ENCODE measurements around the gene PXK. TPM values are rescaled to one million over a fixed set of nuclear protein-coding genes. Genes with fewer than 3 reads are reported as not detected.

PXK gene
- total RNA-seq, 3 donors from 2014 or later (not counting 1 experiment from before 2014, with no cell fraction given) = 42.1 to 53.8 (median 48.9) TPM

DNA sequence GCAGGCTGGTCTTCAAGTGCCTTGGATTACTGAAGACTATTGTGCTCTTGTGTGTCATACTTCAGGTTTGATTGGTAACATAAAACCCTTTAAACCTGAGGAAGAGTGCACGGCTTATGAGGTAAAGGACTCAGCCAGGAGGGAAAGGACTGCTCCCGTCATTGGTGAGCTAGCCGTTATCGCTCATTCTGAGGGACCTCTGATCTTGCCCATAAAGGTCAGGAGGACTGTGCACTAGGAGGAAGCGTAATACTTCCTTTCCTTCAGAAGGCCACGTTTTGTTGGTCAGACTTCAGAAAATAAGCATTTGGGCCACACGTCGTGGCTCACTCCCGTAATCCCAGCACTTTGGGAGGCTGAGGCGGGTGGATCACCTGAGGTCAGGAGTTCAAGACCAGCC is 37.7 kb downstream of the PXK start:
- WGBS (ENCODE audit: insufficient coverage) = 96% methylated on average over 10 of the region's 10 CpGs
- Histone ChIP-seq H3K4me3 (ENCODE audit: low read length) (no peak overlapping the region), H3K27me3 (ENCODE audit: control insufficient read depth, insufficient read depth, low read length) (no peaks in the 10 kb centered on the region), H3K9me3 (ENCODE audit: control insufficient read depth, insufficient read depth, low read length) (no peaks in the 10 kb centered on the region), H3K27ac (ENCODE audit: low read length) (no peak overlapping the region), H3K4me1 (ENCODE audit: control insufficient read depth, insufficient read depth, low read length) (no peaks in the 10 kb centered on the region), H3K36me3 (ENCODE audit: control insufficient read depth, insufficient read depth, low read length) (peaks cover 9% of the 10 kb centered on the region)
- Mint-ChIP-seq H3K9me3 (no peaks in the 10 kb centered on the region), H3K36me3 (no peaks in the 10 kb centered on the region), H3K27me3 (ENCODE audit: low read depth in 2 of 2) (no peaks in the 10 kb centered on the region), H3K4me3 (no peak overlapping the region), H3K27ac (no peak overlapping the region), H3K4me1 (peaks cover 16 to 29% of the 10 kb centered on the region in 2 donors)
- ATAC-seq (no peak), DNase-seq (no peak)
- intact Hi-C loops (cut with micrococcal nuclease) = no loop called here
- TF ChIP-seq, protein P1, sequence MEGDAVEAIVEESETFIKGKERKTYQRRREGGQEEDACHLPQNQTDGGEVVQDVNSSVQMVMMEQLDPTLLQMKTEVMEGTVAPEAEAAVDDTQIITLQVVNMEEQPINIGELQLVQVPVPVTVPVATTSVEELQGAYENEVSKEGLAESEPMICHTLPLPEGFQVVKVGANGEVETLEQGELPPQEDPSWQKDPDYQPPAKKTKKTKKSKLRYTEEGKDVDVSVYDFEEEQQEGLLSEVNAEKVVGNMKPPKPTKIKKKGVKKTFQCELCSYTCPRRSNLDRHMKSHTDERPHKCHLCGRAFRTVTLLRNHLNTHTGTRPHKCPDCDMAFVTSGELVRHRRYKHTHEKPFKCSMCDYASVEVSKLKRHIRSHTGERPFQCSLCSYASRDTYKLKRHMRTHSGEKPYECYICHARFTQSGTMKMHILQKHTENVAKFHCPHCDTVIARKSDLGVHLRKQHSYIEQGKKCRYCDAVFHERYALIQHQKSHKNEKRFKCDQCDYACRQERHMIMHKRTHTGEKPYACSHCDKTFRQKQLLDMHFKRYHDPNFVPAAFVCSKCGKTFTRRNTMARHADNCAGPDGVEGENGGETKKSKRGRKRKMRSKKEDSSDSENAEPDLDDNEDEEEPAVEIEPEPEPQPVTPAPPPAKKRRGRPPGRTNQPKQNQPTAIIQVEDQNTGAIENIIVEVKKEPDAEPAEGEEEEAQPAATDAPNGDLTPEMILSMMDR (IDR thresholded peaks at IDR 0.05) = no peak

DNA sequence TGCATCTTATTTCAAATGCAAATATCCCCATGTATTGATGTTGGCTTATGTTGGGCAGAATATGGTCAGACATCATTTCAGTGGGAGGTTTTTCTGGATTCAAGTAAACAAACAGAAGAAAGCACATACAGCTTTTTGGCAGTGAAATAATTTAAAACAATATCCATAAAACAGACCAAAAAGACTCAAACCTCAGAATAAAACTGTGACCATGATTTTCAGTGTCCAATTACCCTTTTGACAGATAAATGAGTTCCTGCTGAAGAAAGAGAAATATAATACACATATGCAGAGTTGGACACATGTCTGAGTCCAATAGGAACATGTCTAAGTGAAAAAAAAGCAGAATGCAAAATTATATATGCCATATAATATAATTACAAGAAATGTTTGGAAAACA is 39.1 kb downstream of the PXK start:
- peak overlapping the region in 1 of 2 donors; percentile 31 for H3K27ac Mint-ChIP-seq
- H3K4me1 Mint-ChIP-seq = peaks cover 3 to 16% of the 10 kb centered on the region in 2 donors
- TF ChIP-seq, protein P1 (IDR thresholded peaks at IDR 0.05) = no peak
- peaks cover 9% of the 10 kb centered on the region for H3K36me3 ChIP-seq (ENCODE audit: control insufficient read depth, insufficient read depth, low read length)
- ATAC-seq = no peak
- no peak overlapping the region for H3K4me3 ChIP-seq (ENCODE audit: low read length)
- no peaks in the 10 kb centered on the region for H3K9me3 Mint-ChIP-seq
- DNase-seq = no peak
- H3K27ac ChIP-seq (ENCODE audit: low read length) = no peak overlapping the region
- no peaks in the 10 kb centered on the region for H3K27me3 Mint-ChIP-seq (ENCODE audit: low read depth in 2 of 2)
- no peaks in the 10 kb centered on the region for H3K27me3 ChIP-seq (ENCODE audit: control insufficient read depth, insufficient read depth, low read length)
- H3K4me1 ChIP-seq (ENCODE audit: control insufficient read depth, insufficient read depth, low read length) = no peaks in the 10 kb centered on the region
- H3K9me3 ChIP-seq (ENCODE audit: control insufficient read depth, insufficient read depth, low read length) = no peaks in the 10 kb centered on the region
- no peaks in the 10 kb centered on the region for H3K36me3 Mint-ChIP-seq
- intact Hi-C loops (cut with micrococcal nuclease) = no loop called here
- H3K4me3 Mint-ChIP-seq = no peak overlapping the region

DNA sequence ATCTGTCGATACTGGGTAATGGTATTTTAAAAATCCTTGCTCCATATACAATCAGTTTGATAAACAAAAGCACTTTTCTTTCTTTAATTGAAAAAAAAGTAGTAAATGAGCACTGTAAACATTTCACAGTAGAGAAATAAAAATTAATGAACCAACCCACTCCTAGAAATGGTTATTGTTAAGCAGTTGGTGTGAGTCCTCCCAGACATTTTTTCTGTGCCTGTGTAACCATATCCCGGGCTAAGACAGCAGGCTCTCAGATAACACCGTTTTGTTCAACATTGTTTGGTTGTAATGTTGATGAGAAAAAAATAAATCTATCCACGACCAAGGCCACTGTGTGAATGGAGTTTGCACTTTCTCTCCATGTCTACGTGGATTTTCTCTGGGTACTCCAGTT is 42.6 kb downstream of the PXK start:
- TF ChIP-seq, protein P1 (IDR thresholded peaks at IDR 0.05) = no peak
- intact Hi-C loops (cut with micrococcal nuclease) = no loop called here

DNA sequence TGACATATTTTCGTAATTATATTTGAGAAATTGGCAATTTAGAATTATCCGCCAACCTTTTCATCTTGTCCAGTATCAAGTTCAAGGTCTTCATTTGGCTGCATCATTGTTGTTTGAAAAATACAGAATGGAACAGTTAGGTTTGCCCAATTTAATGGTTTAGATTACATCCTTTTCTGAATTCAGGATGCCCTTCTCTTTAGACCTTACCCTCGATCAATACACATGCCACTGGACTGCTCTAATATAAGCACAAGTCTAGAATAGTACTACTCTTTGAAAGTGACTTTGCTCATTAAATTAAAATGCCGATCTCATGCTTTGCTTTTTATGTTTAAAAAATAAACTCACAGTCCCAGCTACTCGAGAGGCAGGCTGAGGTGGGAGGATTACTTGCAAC is 44.5 kb downstream of the PXK start:
- DNase-seq (no peak), ATAC-seq (no peak)
- H3K36me3 ChIP-seq (ENCODE audit: control insufficient read depth, insufficient read depth, low read length) = peaks cover 3% of the 10 kb centered on the region
- no peaks in the 10 kb centered on the region for H3K9me3 ChIP-seq (ENCODE audit: control insufficient read depth, insufficient read depth, low read length)
- intact Hi-C loops (cut with micrococcal nuclease) = no loop called here
- 100% methylated on average over 5 of the region's 5 CpGs for WGBS (ENCODE audit: insufficient coverage)
- Mint-ChIP-seq H3K36me3 (no peaks in the 10 kb centered on the region), H3K4me1 (peaks cover 5 to 21% of the 10 kb centered on the region in 2 donors), H3K4me3 (no peak overlapping the region), H3K9me3 (no peaks in the 10 kb centered on the region), H3K27ac (no peak overlapping the region), H3K27me3 (ENCODE audit: low read depth in 2 of 2) (no peaks in the 10 kb centered on the region)
- no peaks in the 10 kb centered on the region for H3K4me1 ChIP-seq (ENCODE audit: control insufficient read depth, insufficient read depth, low read length)
- H3K4me3 ChIP-seq (ENCODE audit: low read length) = no peak overlapping the region
- TF ChIP-seq, protein P1 (IDR thresholded peaks at IDR 0.05) = no peak
- no peaks in the 10 kb centered on the region for H3K27me3 ChIP-seq (ENCODE audit: control insufficient read depth, insufficient read depth, low read length)
- H3K27ac ChIP-seq (ENCODE audit: low read length) = no peak overlapping the region

More for the DNA sequence above, 42.6 kb downstream of the PXK start:
- Mint-ChIP-seq H3K9me3 (no peaks in the 10 kb centered on the region), H3K4me1 (peaks cover 5 to 21% of the 10 kb centered on the region in 2 donors), H3K27ac (no peak overlapping the region), H3K27me3 (ENCODE audit: low read depth in 2 of 2) (no peaks in the 10 kb centered on the region), H3K36me3 (no peaks in the 10 kb centered on the region), H3K4me3 (no peak overlapping the region)
- Histone ChIP-seq H3K9me3 (ENCODE audit: control insufficient read depth, insufficient read depth, low read length) (no peaks in the 10 kb centered on the region), H3K4me1 (ENCODE audit: control insufficient read depth, insufficient read depth, low read length) (no peaks in the 10 kb centered on the region), H3K36me3 (ENCODE audit: control insufficient read depth, insufficient read depth, low read length) (peaks cover 6% of the 10 kb centered on the region), H3K4me3 (ENCODE audit: low read length) (no peak overlapping the region), H3K27ac (ENCODE audit: low read length) (no peak overlapping the region), H3K27me3 (ENCODE audit: control insufficient read depth, insufficient read depth, low read length) (no peaks in the 10 kb centered on the region)
- 97% methylated on average over 4 of the region's 5 CpGs for WGBS (ENCODE audit: insufficient coverage)
- DNase-seq (no peak), ATAC-seq (no peak)
